ENCODE measurements around the gene ATP6V1B1.

- TF ChIP-seq CTCF (IDR thresholded peaks at IDR 0.05) (no peak), POLR2A (IDR thresholded peaks at IDR 0.05) (no peak)
Measured at GRCh38 chr2:70983506-70984227, 48.0 kb downstream of the ATP6V1B1 start.

All from esophagus squamous epithelium (tissue), 4 donors.